BE2C (cell line): ENCODE measurements around the gene NINL.

ENCODE experiments used
- DNase-seq: peaks from one replicate; pipeline ENCODE4 v3.0.0-alpha.2; 2020
- H3K27me3 ChIP-seq: fragments of 250-450 bp; sonication (Bioruptor Pico); 2 replicates; pipeline ENCODE4 v1.5.1; 2020; ENCODE audit warnings: mild to moderate bottlenecking
- H3K36me3 ChIP-seq: fragments of 250-450 bp; sonication (Bioruptor Pico); 2 replicates; pipeline ENCODE4 v1.5.1; 2020; ENCODE audit warnings: mild to moderate bottlenecking
- H3K4me1 ChIP-seq: fragments of 250-450 bp; sonication (Bioruptor Pico); 2 replicates; pipeline ENCODE4 v1.5.1; 2020
- H3K4me3 ChIP-seq: 2 replicates; pipeline ENCODE4 v1.5.1; 2011; ENCODE audit warnings: low read depth, low read length
- H3K9me3 ChIP-seq: fragments of 250-450 bp; sonication (Bioruptor Pico); 2 replicates; pipeline ENCODE4 v1.5.1; 2020
- TF ChIP-seq, protein P1 (sequence below): IDR thresholded peaks from 2 replicates; pipeline ENCODE4 v1.5.1; 2012; ENCODE audit warnings: mild to moderate bottlenecking, low read depth, low read length

The NINL gene

DNA sequence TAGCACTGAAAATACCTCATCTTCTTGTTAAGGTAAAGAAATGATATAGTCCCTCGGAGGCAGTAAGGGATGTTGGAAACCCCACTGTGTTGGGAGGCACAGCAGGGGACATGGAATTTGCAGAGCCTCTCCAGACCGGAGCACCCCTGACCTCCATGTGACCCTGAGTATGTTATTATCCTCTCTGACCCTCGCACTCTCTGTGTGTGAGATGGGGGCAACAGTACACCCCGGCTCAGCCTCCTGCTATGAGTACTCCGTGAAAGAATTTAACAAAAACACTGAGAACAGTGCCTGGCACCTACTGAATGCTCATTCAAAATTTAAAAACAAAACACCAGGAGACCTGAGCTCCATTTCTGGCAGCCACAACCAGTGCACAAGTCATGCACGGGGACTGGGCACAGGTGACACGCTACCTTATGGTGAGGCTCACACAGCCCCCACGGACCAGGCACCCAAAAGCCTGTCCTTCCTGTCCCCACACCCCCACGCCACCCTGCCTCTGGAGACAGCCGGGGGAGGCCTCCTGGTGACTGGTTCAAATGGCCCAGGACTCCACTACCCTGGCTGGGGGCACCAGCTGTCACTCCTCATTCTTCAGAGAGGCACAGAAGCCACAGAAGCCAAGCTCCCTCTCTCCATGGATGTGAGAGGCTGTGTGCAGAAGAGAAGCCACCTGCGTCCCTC, 6.1 kb downstream of the NINL start:
- peaks cover 1% of the 10 kb centered on the region for H3K27me3 ChIP-seq

GRCh38 chr20:25576783-25577530, 8.4 kb downstream of the NINL start:
- no peaks in the 10 kb centered on the region for H3K27me3 ChIP-seq
- TF ChIP-seq, protein P1, sequence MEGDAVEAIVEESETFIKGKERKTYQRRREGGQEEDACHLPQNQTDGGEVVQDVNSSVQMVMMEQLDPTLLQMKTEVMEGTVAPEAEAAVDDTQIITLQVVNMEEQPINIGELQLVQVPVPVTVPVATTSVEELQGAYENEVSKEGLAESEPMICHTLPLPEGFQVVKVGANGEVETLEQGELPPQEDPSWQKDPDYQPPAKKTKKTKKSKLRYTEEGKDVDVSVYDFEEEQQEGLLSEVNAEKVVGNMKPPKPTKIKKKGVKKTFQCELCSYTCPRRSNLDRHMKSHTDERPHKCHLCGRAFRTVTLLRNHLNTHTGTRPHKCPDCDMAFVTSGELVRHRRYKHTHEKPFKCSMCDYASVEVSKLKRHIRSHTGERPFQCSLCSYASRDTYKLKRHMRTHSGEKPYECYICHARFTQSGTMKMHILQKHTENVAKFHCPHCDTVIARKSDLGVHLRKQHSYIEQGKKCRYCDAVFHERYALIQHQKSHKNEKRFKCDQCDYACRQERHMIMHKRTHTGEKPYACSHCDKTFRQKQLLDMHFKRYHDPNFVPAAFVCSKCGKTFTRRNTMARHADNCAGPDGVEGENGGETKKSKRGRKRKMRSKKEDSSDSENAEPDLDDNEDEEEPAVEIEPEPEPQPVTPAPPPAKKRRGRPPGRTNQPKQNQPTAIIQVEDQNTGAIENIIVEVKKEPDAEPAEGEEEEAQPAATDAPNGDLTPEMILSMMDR = no peak
- DNase-seq = no peak
- H3K36me3 ChIP-seq = no peaks in the 10 kb centered on the region
- H3K4me1 ChIP-seq = no peaks in the 10 kb centered on the region
- no peaks in the 10 kb centered on the region for H3K9me3 ChIP-seq
- H3K4me3 ChIP-seq = no peak overlapping the region

More for the DNA sequence above, 6.1 kb downstream of the NINL start:
- DNase-seq = no peak
- Histone ChIP-seq H3K9me3 (no peaks in the 10 kb centered on the region), H3K4me3 (no peak overlapping the region), H3K36me3 (no peaks in the 10 kb centered on the region), H3K4me1 (no peaks in the 10 kb centered on the region)
- TF ChIP-seq, protein P1 = no peak

DNA sequence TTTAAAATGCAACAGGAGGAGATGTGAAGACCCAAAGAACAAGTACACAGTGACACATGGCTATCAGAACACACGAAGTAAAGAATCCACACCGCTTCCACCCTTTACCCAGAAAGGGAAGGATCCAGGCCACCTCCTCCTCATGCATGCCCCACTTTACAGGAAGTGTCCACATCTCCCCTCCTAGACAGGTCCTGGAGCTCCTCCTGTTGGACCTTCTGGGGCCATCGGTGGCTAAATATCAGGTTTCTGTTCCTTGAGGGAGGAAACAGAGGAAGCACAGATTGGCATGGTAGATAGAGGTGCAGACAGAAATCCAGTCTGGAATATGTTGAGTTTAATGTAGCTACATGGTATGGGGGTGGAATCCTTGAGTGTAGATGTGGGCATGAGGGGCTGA, 10.9 kb downstream of the NINL start:
- peak; percentile 19 for DNase-seq
- Histone ChIP-seq H3K27me3 (no peaks in the 10 kb centered on the region), H3K36me3 (no peaks in the 10 kb centered on the region), H3K4me1 (no peaks in the 10 kb centered on the region), H3K4me3 (no peak overlapping the region), H3K9me3 (no peaks in the 10 kb centered on the region)
- TF ChIP-seq, protein P1 = peak; percentile 37; the same call in 1 of the 2 replicates

GRCh38 chr20:25573288-25574251, 11.8 kb downstream of the NINL start:
- Histone ChIP-seq H3K27me3 (no peaks in the 10 kb centered on the region), H3K36me3 (no peaks in the 10 kb centered on the region), H3K9me3 (no peaks in the 10 kb centered on the region), H3K4me1 (no peaks in the 10 kb centered on the region), H3K4me3 (no peak overlapping the region)
- TF ChIP-seq, protein P1 = no peak
- DNase-seq = no peak

DNA sequence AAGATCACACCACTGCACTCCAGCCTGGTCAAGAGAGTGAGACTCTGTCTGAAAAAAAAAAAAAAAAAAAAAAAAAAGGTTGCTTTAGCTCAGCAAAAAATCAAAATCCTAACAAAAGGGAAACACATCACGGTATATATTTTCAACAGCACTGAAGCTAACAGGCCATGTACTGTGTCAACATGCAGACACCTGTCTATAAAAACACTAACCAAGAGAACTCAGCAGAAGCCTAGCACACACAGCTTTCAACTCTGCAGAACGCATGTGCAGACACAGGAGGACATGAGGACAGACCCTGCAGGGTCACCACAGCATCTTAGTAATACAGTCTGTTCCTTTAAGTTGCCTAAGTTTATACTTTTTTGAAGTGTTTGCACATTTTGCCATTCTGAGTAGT, 13.5 kb downstream of the NINL start:
- Histone ChIP-seq H3K36me3 (no peaks in the 10 kb centered on the region), H3K4me3 (no peak overlapping the region), H3K27me3 (no peaks in the 10 kb centered on the region), H3K4me1 (no peaks in the 10 kb centered on the region), H3K9me3 (no peaks in the 10 kb centered on the region)
- TF ChIP-seq, protein P1 = no peak
- DNase-seq = no peak
